AG09319 (cell line): ENCODE measurements around the gene SLC6A18.

Experiments used
- DNase-seq: peaks from one replicate; pipeline ENCODE4 v3.0.0-alpha.2; 2010; ENCODE audit warnings: low read depth; ENCODE audit errors: extremely low read depth
- CTCF ChIP-seq: IDR thresholded peaks from 2 replicates; pipeline ENCODE4 v1.5.1; 2011; ENCODE audit warnings: low read depth, mild to moderate bottlenecking, inconsistent platforms, low read length, moderate library complexity

The SLC6A18 gene

GRCh38 chr5:1218351-1219080 is 6.7 kb upstream of the SLC6A18 start:
- no peak for TF ChIP-seq CTCF
- DNase-seq = no peak

- no peak for TF ChIP-seq CTCF
- DNase-seq = no peak
Measured at GRCh38 chr5:1219098-1219767, 5.9 kb upstream of the SLC6A18 start.

GRCh38 chr5:1219768-1220100 is 5.4 kb upstream of the SLC6A18 start:
- DNase-seq = no peak
- TF ChIP-seq CTCF = no peak

- no peak for DNase-seq
- no peak for TF ChIP-seq CTCF
Measured at GRCh38 chr5:1220351-1220750, 4.8 kb upstream of the SLC6A18 start.

GRCh38 chr5:1220831-1221230 is 4.3 kb upstream of the SLC6A18 start:
- no peak for TF ChIP-seq CTCF
- DNase-seq = no peak

- TF ChIP-seq CTCF = no peak
- DNase-seq = no peak
Measured at GRCh38 chr5:1221721-1222120, 3.5 kb upstream of the SLC6A18 start.

- TF ChIP-seq CTCF = no peak
- no peak for DNase-seq
Measured at GRCh38 chr5:1222147-1222546, 3.0 kb upstream of the SLC6A18 start.
